GM12878 (cell line): Measurements from ENCODE around the gene KRT37. TPM values are rescaled to one million over a fixed set of nuclear protein-coding genes. Genes with fewer than 3 reads are reported as not detected.

ENCODE experiments used
- ATAC-seq: fragments of 200-7000 bp; cut with Tn5 transposase; 3 replicates; pipeline ENCODE4 v1.9.1; 2020; ENCODE audit warnings: mild to moderate bottlenecking, moderate library complexity
- BruUV-seq: library from RNA; stranded (reverse); fragments of 400-500 nt; replicated peaks from 2 replicates; lab custom pipeline; 2021; lab: Mats Ljungman, UMichigan
- CTCF ChIA-PET: fragments of 300-600 bp; sonication (Branson Sonifier 250); formaldehyde crosslinking; extraction: SDS; loops from one replicate; lab custom pipeline; 2021; ENCODE audit warnings: inconsistent platforms; lab: Yijun Ruan, JAX
- POLR2A ChIA-PET: fragments of 350-600 bp; formaldehyde crosslinking; extraction: SDS; loops from one replicate; lab custom pipeline; 2021; ENCODE audit warnings: inconsistent platforms; lab: Charles Lee
- RAD21 ChIA-PET: fragments of 300-600 bp; sonication (Branson Sonifier 250); formaldehyde crosslinking; loops from one replicate; lab custom pipeline; 2023; ENCODE audit warnings: antibody characterized with exemption; ENCODE audit not compliant: unreplicated experiment; lab: Charles Lee
- SMC1A ChIA-PET: fragments of 300-600 bp; sonication (Branson Sonifier 250); formaldehyde crosslinking; loops from one replicate; lab custom pipeline; 2023; ENCODE audit not compliant: unreplicated experiment, uncharacterized antibody; lab: Charles Lee
- DNase-seq: peaks from one replicate; pipeline ENCODE4 v3.0.0-alpha.2; 2011; ENCODE audit warnings: low read depth, low spot score
- FAIRE-seq: peaks from 3 replicates; lab custom pipeline; 2011; peaks lifted over from hg19 to GRCh38; lab: Jason Lieb, UNC
- H2AFZ ChIP-seq: 2 replicates; pipeline ENCODE4 v1.6.0; 2011; ENCODE audit warnings: low read depth, low read length, control low read depth; ENCODE audit not compliant: control insufficient read depth
- H3K27ac ChIP-seq: 2 replicates; pipeline ENCODE4 v1.5.1; 2011; ENCODE audit warnings: control low read depth; ENCODE audit not compliant: control insufficient read depth, insufficient read depth
- H3K27me3 ChIP-seq, 2 experiments: replicated peaks in 1 of 2; 2 replicates each; pipeline versions ENCODE4 v1.6.0 to v1.6.1; 2011; ENCODE audit warnings: low read length in 1 of 2; ENCODE audit not compliant: control insufficient read depth in 2 of 2, insufficient read depth in 2 of 2
- H3K36me3 ChIP-seq, 2 experiments: 2 replicates each; pipeline ENCODE4 v1.5.1; 2011; ENCODE audit warnings: low read length in 1 of 2; ENCODE audit not compliant: control insufficient read depth in 2 of 2, insufficient read depth in 2 of 2
- H3K4me1 ChIP-seq: 2 replicates; pipeline ENCODE4 v1.6.1; 2011; ENCODE audit warnings: mild to moderate bottlenecking, low read length, moderate library complexity, mixed read lengths; ENCODE audit not compliant: control insufficient read depth, insufficient read depth
- H3K4me2 ChIP-seq: 2 replicates; pipeline ENCODE4 v1.6.0; 2011; ENCODE audit warnings: control low read depth; ENCODE audit not compliant: control insufficient read depth, insufficient read depth
- H3K4me3 ChIP-seq: fragments of 200-600 bp; sonication (generic); 2 replicates; pipeline ENCODE4 v1.5.1; 2016
- H3K79me2 ChIP-seq: 2 replicates; pipeline ENCODE4 v1.6.0; 2011; ENCODE audit warnings: low read length; ENCODE audit not compliant: control insufficient read depth, insufficient read depth
- H3K9ac ChIP-seq: 2 replicates; pipeline ENCODE4 v1.8.0; 2011; ENCODE audit warnings: low read length, control low read depth, mixed read lengths; ENCODE audit not compliant: control insufficient read depth, insufficient read depth
- H3K9me3 ChIP-seq: replicated peaks from 3 replicates; pipeline ENCODE4 v1.5.1; 2011; ENCODE audit warnings: mild to moderate bottlenecking, low read length; ENCODE audit not compliant: control insufficient read depth, insufficient read depth
- H4K20me1 ChIP-seq: 2 replicates; pipeline ENCODE4 v1.6.0; 2011; ENCODE audit not compliant: control insufficient read depth, insufficient read depth
- ATF2 ChIP-seq: IDR thresholded peaks from 2 replicates; pipeline ENCODE4 v1.6.1; 2012; ENCODE audit warnings: low read length, inconsistent platforms
- ESRRA ChIP-seq: IDR thresholded peaks from 2 replicates; pipeline ENCODE4 v1.6.1; 2012; ENCODE audit warnings: mild to moderate bottlenecking, low read length, improper control_type of control experiment
- KLF5 ChIP-seq: fragments of 450-650 bp; IDR thresholded peaks from 2 replicates; pipeline ENCODE4 v1.6.1; 2014; ENCODE audit warnings: mild to moderate bottlenecking; ENCODE audit not compliant: partially characterized antibody
- MYB ChIP-seq: fragments of 150-350 bp; IDR thresholded peaks from 2 replicates; pipeline ENCODE4 v1.6.1; 2014; ENCODE audit warnings: mild to moderate bottlenecking, low read depth, low read length, borderline replicate concordance
- MYC ChIP-seq: IDR thresholded peaks from 2 replicates; pipeline ENCODE4 v1.6.1; 2011; ENCODE audit warnings: mild to moderate bottlenecking, low read length, moderate library complexity, inconsistent platforms; ENCODE audit not compliant: insufficient read depth, insufficient replicate concordance, insufficient read length, severe bottlenecking
- NFYA ChIP-seq: IDR thresholded peaks from 2 replicates; pipeline ENCODE4 v1.6.1; 2011; ENCODE audit warnings: low read depth, mild to moderate bottlenecking, low read length, improper control_type of control experiment, borderline replicate concordance
- NR2C2 ChIP-seq: IDR thresholded peaks from 2 replicates; pipeline ENCODE4 v1.6.1; 2011; ENCODE audit warnings: borderline replicate concordance, low read depth; ENCODE audit not compliant: control insufficient read depth, insufficient read length
- PKNOX1 ChIP-seq: fragments of 450-650 bp; IDR thresholded peaks from 2 replicates; pipeline ENCODE4 v1.6.1; 2016; ENCODE audit warnings: mild to moderate bottlenecking
- RCOR1 ChIP-seq: conservative IDR thresholded peaks from 2 replicates; pipeline ENCODE4 v1.6.1; 2012; ENCODE audit warnings: low read depth, low read length, improper control_type of control experiment
- SIX5 ChIP-seq: IDR thresholded peaks from 2 replicates; pipeline ENCODE4 v1.6.1; 2011; ENCODE audit warnings: mild to moderate bottlenecking, low read depth, low read length, moderate library complexity; ENCODE audit not compliant: severe bottlenecking
- SKIL ChIP-seq: fragments of 450-650 bp; IDR thresholded peaks from 2 replicates; pipeline ENCODE4 v1.6.1; 2017; ENCODE audit warnings: mild to moderate bottlenecking, low read depth, inconsistent platforms; ENCODE audit not compliant: poor library complexity, severe bottlenecking
- STAT3 ChIP-seq: IDR thresholded peaks from 2 replicates; pipeline ENCODE4 v1.6.1; 2011; ENCODE audit warnings: low read depth, low read length, improper control_type of control experiment
- ZBTB11 ChIP-seq: fragments of 450-650 bp; formaldehyde crosslinking; IDR thresholded peaks from 2 replicates; pipeline ENCODE4 v1.5.0; 2022; ENCODE audit warnings: mild to moderate bottlenecking, missing genetic modification characterization
- ZNF24 ChIP-seq: fragments of 450-650 bp; IDR thresholded peaks from 2 replicates; pipeline ENCODE4 v1.6.1; 2017; ENCODE audit warnings: antibody characterized with exemption, mild to moderate bottlenecking
- WGBS: methylation state at CpG from one replicate; pipeline ENCODE4 v1.1.6; 2016; ENCODE audit warnings: low lambda C conversion rate; ENCODE audit not compliant: insufficient replicate concordance, insufficient coverage; ENCODE audit errors: missing lambda C conversion rate; 5-methylcytosine and 5-hydroxymethylcytosine counted together
- in situ Hi-C: fragments of 300-500 bp; cut with MboI; formaldehyde crosslinking; loops from 9 replicates; pipeline ENCODE4 v1.14.3; 2018; ENCODE audit warnings: mixed read lengths
- intact Hi-C: fragments of 100-400 bp; cut with micrococcal nuclease; formaldehyde crosslinking; loops from one replicate; pipeline ENCODE4 v1.14.2; 2022; ENCODE audit not compliant: unreplicated experiment
- polyA plus RNA-seq, 11 experiments: library from polyadenylated mRNA; depleted of rRNA in 4 of 11; unstranded in 6 of 11; stranded (reverse) in 5 of 11; fragments of >200 nt; fragmentation: Nextera tagmentation in 4 of 11; fragmentation: Illumina TruSeq in 1 of 11; extraction: Ambion mirVana in 4 of 11; extraction: Trizol in 1 of 11; gene quantifications; 1 replicate in 1 of 11; 2 replicates in 10 of 11; pipeline versions ENCODE4 v1.2.1 to v1.2.3, GENCODE V29; 2011 to 2016; ENCODE audit warnings: inconsistent platforms in 2 of 11, missing spikeins in 2 of 11, low read depth in 1 of 11
- total RNA-seq, 4 experiments: library from RNA; depleted of rRNA in 3 of 4; stranded (reverse); fragments of >200 nt in 3 of 4; fragmentation: Illumina TruSeq in 1 of 4; extraction: Trizol in 1 of 4; gene quantifications; 2 replicates each; pipeline versions ENCODE4 v1.2.1 to v1.2.3, GENCODE V29; 2013 to 2021

Gene KRT37
- total and polyA plus RNA-seq, 10 of the 15 experiments (the other 5 are each of a cell fraction or from before 2014, with no cell fraction given), result not detected

- TF ChIP-seq NR2C2 (no peak), SKIL (no peak), MYC (no peak), KLF5 (no peak)
Measured at GRCh38 chr17:41413982-41414381, 10.4 kb downstream of the KRT37 start (continued).

- Histone ChIP-seq H3K27me3 (peaks cover 0 to 2% of the 10 kb centered on the region in 2 experiments; a peak in 1 of 4 replicates), H3K9ac (no peak overlapping the region), H2AFZ (no peak overlapping the region), H3K27ac (no peak overlapping the region), H3K9me3 (no peaks in the 10 kb centered on the region), H3K36me3 (no peaks in the 10 kb centered on the region), H3K4me1 (no peaks in the 10 kb centered on the region), H3K4me3 (no peak overlapping the region), H3K79me2 (no peaks in the 10 kb centered on the region), H3K4me2 (no peak overlapping the region), H4K20me1 (no peaks in the 10 kb centered on the region)
- ChIA-PET CTCF (interaction anchor here (0.6 to 1.4 kb wide), 3 partner anchors 9 to 19 kb away, joined by 3 to 6 read pairs (median 4); no protein-coding TSS in a partner anchor), POLR2A (no interaction called here), SMC1A (interaction anchor here (0.9 kb wide), 1 partner anchor 74 kb away, joined by 4 read pairs; no protein-coding TSS in a partner anchor), RAD21 (no interaction called here)
- ATAC-seq, result no peak
- BruUV-seq, result no TSS peak
- intact Hi-C loops, result no loop called here
- no peak for TF ChIP-seq PKNOX1
- no peak for TF ChIP-seq ZBTB11 (CRISPR knock-in tag)
- TF ChIP-seq ATF2, result no peak
- TF ChIP-seq RCOR1, result no peak
- no peak for TF ChIP-seq MYB
- TF ChIP-seq ESRRA, result no peak
- TF ChIP-seq ZNF24, result no peak
- no peak for TF ChIP-seq STAT3
- no peak for TF ChIP-seq NFYA
- no peak for TF ChIP-seq SIX5
- in situ Hi-C loops, result no loop called here
- no peak for FAIRE-seq
- DNase-seq, result no peak
- 13% methylated on average over 5 of the region's 5 CpGs for WGBS
Measured at GRCh38 chr17:41413353-41413957, 10.9 kb downstream of the KRT37 start.
